Jurkat, Clone E6-1 (cell line): ENCODE results near the gene WNT2B.

ENCODE experiments used
- DNase-seq: peaks from one replicate; pipeline ENCODE4 v3.0.0-alpha.2; 2011; ENCODE audit warnings: low read depth, low spot score
- H3K4me3 ChIP-seq: 2 replicates; pipeline ENCODE4 v1.5.1; 2011; ENCODE audit warnings: mild to moderate bottlenecking, low read length, control low read depth, moderate library complexity

Gene WNT2B

DNA sequence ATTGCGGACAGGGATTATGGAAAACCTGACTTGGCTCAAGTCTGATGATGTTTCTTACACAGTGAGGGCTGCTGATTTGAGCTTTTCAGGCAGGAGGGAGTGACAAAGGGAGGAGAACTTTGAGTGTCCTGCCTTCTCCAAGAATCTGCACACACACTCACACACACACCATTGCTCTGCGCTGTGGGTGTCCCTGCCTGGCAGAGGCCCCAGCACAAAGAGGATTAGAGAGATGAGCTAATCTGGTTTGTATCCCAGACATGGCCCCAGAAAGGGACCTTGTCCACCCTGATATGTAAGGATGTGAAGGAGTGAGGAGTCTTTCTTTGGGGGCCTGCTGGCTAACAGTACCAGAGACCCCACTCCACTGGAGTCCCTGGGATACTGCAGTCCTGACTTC, 5.9 kb upstream of the WNT2B start:
- no peak for DNase-seq
- H3K4me3 ChIP-seq: no peak overlapping the region

GRCh38 chr1:112504001-112504660, 4.6 kb upstream of the WNT2B start:
- H3K4me3 ChIP-seq: no peak overlapping the region
- DNase-seq: no peak

DNA sequence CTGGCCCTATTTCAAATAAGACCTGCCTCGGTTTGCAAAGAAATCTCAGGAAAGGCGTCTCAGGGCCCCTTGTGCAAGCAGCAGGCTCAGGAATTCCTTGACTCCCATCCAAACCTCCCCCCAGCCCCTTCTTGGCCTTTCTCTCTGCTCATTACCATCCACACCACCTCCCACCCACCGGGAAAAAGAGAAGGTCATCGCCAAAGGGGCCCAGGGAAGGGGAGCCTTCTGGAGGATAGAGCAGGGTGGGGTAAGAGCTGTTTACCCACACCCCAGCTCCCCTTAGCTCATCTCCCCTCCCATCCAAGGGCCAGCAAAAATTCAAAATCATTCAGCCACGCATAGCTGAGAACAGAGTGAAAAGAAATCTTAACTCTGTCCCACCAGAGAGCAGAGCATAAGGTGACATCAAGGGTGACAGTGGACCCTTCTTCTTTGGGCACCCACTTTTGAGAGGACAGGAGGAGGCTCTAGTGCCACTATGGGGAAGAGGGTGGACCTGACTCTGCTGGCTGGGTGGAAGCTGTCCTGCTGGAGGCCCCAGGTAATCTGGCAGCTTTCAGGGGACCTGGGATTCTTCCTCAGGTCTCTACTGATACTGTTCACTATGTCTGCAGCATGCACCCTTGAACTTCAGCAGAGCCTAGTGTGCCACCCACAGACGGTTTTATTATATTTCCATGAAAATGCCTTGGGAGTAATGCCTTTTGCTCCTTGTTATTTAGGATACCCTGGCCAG, 3.9 kb upstream of the WNT2B start:
- DNase-seq: no peak
- H3K4me3 ChIP-seq: no peak overlapping the region

DNA sequence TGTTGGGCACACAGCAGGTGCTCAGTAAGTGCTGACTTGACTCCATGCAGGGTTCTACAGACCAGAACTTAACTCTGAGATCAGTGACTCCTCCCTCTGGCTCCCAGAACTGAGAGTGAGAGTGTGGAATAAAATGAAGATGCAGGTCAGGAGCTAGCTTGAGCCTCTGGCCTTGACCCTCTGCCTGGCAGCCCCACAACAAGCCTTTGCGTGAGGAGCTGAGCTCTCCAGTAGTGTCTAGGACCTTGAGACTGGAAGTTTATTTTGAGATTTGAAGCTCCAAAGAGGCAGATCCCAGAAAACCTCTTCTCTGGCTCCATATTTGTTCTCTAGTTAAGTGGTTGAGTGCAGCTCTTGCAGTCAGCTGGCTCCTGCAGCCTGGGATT, 3.4 kb upstream of the WNT2B start:
- DNase-seq: no peak
- H3K4me3 ChIP-seq: no peak overlapping the region

GRCh38 chr1:112505878-112506277, 2.9 kb upstream of the WNT2B start:
- no peak overlapping the region for H3K4me3 ChIP-seq
- DNase-seq: no peak

DNA sequence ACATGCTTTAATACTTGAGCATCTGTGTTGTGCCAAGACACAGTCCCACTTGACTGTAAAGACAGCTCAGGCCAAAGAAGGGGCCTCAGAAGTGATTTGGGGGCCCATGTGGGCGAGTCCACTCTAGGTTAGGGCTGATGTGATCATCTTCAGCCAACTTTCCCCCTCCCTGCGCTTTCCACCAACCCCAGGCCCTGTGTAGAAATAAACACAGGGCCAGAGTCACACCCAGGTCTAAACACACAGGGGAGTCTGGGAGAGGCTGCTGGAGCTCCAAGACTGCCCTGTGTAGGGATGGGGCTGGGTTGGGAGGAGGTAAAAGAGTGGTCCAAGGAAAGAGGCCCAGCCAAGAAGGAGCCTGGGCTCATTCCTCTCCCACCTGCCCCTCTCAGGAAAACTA, 2.5 kb upstream of the WNT2B start:
- no peak overlapping the region for H3K4me3 ChIP-seq
- DNase-seq: no peak

- no peak overlapping the region for H3K4me3 ChIP-seq
- no peak for DNase-seq
Observed at GRCh38 chr1:112506731-112507130, 2.0 kb upstream of the WNT2B start.

DNA sequence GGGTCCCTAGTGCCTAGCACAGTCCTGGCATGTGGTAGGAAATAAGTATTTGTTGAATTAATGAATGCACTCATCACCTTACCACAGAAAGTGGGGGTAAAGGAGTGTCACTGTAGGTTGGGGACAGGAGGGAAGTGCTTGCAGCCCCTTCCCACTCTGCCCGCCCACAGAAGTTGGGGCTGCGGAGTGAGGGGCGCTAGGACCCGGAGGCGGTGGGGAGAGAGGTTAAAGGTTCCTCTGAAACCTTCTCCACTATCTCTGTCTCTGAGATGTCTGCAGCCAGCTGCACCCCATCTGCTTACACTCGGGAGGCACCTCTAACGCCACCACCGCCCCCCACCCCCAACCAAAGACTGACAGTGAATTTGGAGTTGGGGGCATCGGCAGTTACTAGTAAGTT, 1.4 kb upstream of the WNT2B start:
- no peak overlapping the region for H3K4me3 ChIP-seq
- DNase-seq: no peak

DNA sequence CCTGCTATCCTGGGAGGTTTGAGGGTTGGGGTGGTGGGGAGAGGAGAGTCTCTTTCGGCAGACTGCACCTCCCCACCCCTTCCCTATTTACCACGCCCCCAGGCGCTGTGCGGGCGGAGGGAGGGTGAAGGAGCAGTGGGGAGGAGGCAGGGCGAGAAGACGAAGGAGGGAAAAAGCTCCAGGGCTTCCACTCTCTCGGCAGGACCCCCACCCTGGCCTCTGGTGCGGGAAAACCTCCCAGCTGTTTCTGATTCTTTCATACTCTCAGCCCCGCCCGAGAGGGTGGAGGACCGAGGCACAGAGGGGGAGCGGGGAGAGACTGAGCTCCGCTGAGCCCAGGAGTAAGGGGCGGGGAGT, 866 bp upstream of the WNT2B start:
- no peak for DNase-seq
- H3K4me3 ChIP-seq: peak overlapping the region; percentile 53

DNA sequence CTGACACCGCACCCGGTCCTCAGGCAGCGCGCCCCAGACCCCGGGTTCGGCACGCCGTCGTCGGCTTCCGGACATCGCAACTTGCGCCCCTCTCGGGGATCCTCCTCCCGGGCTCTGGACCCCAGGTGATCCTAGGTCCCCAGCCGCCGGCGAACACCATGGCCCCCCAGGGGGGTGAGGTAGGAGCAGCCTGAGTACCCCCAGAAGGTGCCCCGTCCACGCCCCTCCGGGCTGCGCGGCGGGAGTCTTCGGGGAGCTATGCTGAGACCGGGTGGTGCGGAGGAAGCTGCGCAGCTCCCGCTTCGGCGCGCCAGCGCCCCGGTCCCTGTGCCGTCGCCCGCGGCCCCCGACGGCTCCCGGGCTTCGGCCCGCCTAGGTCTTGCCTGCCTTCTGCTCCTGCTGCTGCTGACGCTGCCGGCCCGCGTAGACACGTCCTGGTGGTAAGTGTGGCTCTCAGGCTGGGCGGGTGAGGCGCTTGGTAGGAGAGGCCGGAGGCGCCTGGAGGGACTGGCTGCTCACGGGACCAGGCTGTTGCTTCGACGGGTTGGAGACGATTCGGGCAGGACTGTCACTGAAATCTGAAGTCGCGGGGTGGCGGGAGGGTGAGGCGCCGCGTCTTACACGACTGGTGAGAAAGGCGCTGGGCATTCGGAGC, 367 bp downstream of the WNT2B start:
- peak overlapping the region; percentile 53 for H3K4me3 ChIP-seq
- DNase-seq: no peak

DNA sequence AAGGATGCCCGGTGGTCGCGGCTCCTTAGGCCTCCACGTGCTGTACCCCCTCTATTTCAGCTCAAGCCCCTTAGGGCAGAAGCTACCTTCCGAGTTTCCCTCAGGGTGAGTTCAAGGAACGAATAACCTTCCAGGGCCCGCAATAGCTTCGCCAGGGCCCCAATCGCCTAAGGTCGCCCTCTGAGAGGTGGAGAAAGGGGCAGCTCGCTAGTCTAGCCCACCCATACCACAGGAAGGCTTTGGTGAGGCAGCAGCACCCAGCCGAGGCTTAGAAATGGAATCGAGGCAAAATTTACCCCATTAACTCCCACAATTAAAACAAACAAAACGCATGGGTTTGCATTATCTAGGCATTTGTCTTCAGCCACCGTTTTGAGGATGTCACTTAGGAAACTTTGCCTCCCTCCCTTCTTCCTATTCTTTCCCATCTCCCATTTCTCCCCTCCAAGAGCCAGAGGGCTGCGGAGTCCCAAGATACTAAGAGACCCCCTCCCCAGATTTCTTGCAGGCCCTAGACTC, 954 bp downstream of the WNT2B start:
- no peak overlapping the region for H3K4me3 ChIP-seq
- DNase-seq: no peak

GRCh38 chr1:112510340-112510739, 1.6 kb downstream of the WNT2B start:
- DNase-seq: no peak
- H3K4me3 ChIP-seq: no peak overlapping the region

DNA sequence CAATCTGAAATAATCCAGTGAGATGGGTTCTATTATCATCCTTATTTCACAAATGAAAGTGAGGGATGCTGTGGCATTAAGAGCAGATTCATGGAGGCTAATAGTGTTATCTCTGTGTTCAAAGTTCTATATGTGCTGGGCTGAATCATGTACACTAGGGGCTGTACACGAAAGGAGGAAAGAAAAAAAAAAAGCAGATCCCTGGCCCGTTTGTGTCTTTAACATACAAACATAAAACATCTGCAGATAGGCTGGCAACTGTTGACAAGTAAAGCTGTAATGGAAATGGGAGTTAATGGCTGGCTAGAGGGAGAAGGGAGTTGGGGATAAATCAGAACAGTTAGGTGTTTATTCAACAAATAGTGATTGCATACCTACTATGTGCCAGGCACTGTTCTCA, 3.1 kb downstream of the WNT2B start:
- no peak overlapping the region for H3K4me3 ChIP-seq
- DNase-seq: no peak

DNA sequence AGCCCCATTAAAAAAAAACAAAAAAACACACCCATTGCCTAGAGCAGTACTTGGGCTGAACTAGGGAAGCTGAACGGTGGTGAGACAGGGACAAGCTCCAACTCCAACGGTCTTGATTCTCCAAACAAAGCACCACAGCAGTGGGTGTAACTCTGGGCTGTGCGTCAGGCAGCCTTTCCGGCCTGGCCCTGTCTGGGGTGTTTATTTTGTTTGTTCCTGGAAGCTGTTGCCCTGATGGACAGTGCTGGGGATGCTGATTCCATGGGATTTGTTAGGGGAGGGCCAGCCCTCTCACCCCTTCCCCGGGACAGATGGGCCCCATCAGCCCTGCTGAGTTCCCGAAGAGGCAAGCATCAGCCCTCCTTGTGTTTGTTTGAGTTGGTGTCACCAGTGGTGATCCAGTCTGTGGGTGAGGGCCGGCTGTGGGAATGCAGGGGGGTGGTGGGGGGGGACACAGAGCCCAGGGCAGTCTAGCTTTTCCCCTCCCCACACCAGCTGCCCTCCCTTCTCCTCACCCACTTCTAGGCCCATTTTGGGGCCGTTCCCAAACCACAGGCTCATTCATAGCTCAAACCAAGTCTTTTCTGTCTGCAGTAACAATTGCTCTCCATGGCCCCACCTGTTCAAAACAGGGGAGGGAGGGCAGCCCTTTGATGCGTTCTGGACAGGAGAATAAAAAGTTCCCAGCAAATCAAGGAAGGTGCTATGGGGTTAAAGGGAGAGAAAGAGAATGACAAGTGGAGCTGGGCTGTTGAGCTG, 4.5 kb downstream of the WNT2B start:
- no peak for DNase-seq
- no peak overlapping the region for H3K4me3 ChIP-seq

DNA sequence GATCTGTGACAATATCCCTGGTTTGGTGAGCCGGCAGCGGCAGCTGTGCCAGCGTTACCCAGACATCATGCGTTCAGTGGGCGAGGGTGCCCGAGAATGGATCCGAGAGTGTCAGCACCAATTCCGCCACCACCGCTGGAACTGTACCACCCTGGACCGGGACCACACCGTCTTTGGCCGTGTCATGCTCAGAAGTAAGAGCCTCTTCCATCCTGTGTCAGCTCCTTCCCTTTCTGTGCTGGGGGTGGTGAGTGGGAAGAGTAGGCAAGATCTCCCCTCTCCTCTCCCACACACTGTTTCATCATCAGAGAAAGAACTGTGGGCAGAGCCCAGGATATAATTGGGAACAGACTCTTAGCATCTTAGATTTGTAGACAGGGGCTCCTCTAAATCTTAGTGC, 6.1 kb downstream of the WNT2B start:
- no peak overlapping the region for H3K4me3 ChIP-seq
- DNase-seq: no peak

- DNase-seq: no peak
- H3K4me3 ChIP-seq: no peak overlapping the region
Observed at GRCh38 chr1:112515311-112516009, 6.7 kb downstream of the WNT2B start.

DNA sequence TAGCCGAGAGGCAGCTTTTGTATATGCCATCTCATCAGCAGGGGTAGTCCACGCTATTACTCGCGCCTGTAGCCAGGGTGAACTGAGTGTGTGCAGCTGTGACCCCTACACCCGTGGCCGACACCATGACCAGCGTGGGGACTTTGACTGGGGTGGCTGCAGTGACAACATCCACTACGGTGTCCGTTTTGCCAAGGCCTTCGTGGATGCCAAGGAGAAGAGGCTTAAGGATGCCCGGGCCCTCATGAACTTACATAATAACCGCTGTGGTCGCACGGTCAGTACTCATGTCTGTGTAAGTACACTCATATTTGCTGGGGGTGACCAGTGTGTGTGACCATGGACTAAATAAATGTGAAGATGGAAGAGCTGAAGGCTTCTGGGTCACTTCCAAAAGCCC, 7.4 kb downstream of the WNT2B start:
- H3K4me3 ChIP-seq: no peak overlapping the region
- DNase-seq: no peak

GRCh38 chr1:112517231-112517630, 8.5 kb downstream of the WNT2B start:
- no peak for DNase-seq
- no peak overlapping the region for H3K4me3 ChIP-seq

DNA sequence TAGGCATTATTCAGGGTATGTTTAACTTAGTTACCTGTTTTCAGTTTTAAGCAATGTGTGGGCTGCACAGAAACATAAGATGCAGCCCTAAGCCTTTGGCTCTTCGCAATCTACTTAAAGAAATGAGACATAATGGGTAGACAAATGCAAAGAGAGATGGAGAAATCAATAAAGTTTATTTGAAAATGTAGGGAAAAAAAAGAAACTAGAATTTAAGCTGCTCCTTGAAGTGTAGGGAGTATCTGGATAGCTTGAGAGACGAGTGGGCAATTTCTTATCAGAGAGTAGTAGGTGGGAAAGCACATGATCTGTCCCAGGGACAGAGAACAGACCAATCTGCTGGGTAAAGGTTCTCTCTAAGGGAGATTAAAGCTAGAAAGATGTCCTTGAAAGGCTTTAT, 8.9 kb downstream of the WNT2B start:
- H3K4me3 ChIP-seq: no peak overlapping the region
- DNase-seq: no peak
